ENCODE data around the gene MGMT.

MGMT gene

DNA sequence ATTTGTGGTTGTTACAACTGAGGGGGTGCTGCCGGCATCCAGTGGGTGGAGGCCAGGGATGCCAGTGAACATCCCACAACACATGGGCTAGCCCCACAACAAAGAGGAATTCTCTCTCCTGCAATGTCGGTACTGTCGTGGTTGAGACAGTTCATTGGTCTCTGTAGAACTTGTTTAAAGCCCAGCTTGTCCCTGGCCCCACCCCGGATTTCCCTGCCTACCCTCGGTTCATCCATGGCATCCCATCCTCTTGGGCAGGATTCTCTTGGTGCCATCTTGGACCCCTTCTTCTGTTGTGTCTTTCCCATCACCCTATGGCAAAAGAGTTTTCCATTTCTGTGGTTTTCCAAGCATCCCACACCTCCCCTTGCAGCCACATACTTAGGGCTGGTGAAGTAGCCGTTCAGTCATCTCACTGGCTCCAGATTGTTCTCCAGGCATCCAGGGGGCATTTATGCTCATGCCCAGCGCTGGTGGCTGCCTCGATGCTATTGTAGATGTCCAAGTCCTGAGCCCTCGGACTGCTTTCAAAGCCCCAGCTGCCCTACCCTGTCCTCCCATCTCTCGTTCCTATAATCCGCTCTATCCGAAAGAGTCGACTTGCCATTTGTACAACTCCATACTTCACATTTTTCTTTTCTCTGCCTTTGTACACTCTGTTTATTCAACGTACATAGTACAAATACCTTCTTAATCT is 39.2 kb downstream of the MGMT start:
- Histone ChIP-seq H3K79me2 (ENCODE audit: control insufficient read depth, insufficient read depth, low read length, unreplicated experiment) (no peaks in the 10 kb centered on the region), H3K36me3 (ENCODE audit: insufficient read depth, low read length) (no peaks in the 10 kb centered on the region), H3K27ac (ENCODE audit: low read depth, low read length) (no peak overlapping the region), H3K4me3 (ENCODE audit: low read depth, low read length) (no peak overlapping the region), H3K4me1 (ENCODE audit: control insufficient read depth, insufficient read depth, low read length, unreplicated experiment) (no peaks in the 10 kb centered on the region), H3K27me3 (ENCODE audit: insufficient read depth, low read length) (no peaks in the 10 kb centered on the region), H2AFZ (ENCODE audit: low read length, unreplicated experiment) (no peak overlapping the region)

DNA sequence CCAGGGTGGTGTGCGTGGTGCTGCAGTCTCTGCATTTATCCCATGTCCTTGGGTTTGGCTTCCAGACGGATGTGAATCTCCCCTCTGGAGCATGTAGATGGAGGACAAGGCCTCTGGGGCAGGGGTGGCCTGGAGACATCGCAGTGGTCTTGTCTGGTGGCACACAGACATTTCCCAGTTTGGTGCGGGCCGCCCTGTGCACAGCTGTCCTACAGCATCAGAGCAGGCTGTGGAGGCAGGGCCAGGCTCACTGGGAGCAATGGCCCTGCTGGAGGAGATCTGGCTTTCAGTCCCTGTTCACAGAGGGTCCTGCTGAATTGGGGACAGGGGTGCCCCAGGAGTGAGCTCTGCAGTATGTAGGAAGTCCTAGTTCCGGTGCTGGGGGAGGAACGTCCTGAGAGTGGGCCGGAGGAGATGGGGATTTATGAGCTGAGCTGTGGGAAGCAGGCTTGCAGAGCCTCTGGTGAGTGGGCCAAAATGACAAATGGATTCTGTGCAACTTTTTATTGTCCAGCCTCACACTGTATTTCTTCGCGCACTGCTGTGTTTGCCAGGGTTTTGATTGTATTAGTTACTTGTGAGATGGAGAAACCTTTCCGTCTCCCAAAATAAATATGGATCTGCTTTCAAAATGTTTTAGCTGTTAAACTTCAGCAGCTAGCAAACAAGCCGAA is 40.3 kb downstream of the MGMT start:
- Histone ChIP-seq H3K79me2 (ENCODE audit: control insufficient read depth, insufficient read depth, low read length, unreplicated experiment) (no peaks in the 10 kb centered on the region), H3K36me3 (ENCODE audit: insufficient read depth, low read length) (no peaks in the 10 kb centered on the region), H3K27ac (ENCODE audit: low read depth, low read length) (no peak overlapping the region), H2AFZ (ENCODE audit: low read length, unreplicated experiment) (no peak overlapping the region), H3K4me1 (ENCODE audit: control insufficient read depth, insufficient read depth, low read length, unreplicated experiment) (no peaks in the 10 kb centered on the region), H3K27me3 (ENCODE audit: insufficient read depth, low read length) (no peaks in the 10 kb centered on the region), H3K4me3 (ENCODE audit: low read depth, low read length) (no peak overlapping the region)

DNA sequence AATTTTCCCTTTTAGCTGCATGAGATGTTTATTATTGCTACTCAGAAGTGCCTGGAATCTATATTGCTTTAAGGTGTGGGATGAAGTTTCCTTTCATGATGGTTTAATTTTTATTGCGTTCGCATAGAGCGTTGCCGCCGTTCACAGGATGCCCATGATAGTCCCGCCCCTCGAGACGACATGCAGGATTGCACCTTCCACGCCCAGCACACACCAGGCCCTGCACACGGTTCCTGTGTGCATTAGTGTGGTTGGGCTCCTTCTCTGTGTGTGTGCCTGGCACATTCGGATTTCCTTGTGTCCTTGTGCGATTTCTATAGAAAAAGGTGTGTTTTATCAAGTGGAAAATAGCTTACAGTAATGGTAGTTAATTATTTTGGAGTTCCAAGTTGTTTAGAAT is 42.1 kb downstream of the MGMT start:
- H3K79me2 ChIP-seq (ENCODE audit: control insufficient read depth, insufficient read depth, low read length, unreplicated experiment) = no peaks in the 10 kb centered on the region
- H3K36me3 ChIP-seq (ENCODE audit: insufficient read depth, low read length) = no peaks in the 10 kb centered on the region
- no peak overlapping the region for H2AFZ ChIP-seq (ENCODE audit: low read length, unreplicated experiment)
- no peak overlapping the region for H3K4me3 ChIP-seq (ENCODE audit: low read depth, low read length)
- H3K27me3 ChIP-seq (ENCODE audit: insufficient read depth, low read length) = no peaks in the 10 kb centered on the region
- H3K4me1 ChIP-seq (ENCODE audit: control insufficient read depth, insufficient read depth, low read length, unreplicated experiment) = no peaks in the 10 kb centered on the region
- no peak overlapping the region for H3K27ac ChIP-seq (ENCODE audit: low read depth, low read length)

DNA sequence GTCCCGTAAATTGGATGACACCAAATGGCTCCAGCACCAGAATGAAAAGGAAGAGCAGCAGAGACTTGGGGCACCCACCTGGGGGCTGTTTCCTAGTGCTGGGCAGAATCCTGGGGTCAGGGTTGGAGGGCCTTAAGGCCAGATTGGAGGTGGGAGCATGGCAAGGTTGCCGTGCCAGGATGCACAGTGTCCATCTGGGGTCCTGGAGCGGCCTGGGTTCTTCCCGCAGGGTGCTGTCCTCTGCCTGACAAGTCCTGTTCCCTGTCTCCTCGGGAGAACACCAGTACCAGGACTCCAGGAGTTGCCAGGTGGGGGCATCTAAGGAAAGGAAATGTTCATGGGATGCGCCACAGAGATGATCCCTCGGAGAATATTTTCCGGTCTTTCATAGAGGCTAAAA is 42.8 kb downstream of the MGMT start:
- Histone ChIP-seq H2AFZ (ENCODE audit: low read length, unreplicated experiment) (no peak overlapping the region), H3K79me2 (ENCODE audit: control insufficient read depth, insufficient read depth, low read length, unreplicated experiment) (no peaks in the 10 kb centered on the region), H3K27ac (ENCODE audit: low read depth, low read length) (no peak overlapping the region), H3K4me3 (ENCODE audit: low read depth, low read length) (no peak overlapping the region), H3K4me1 (ENCODE audit: control insufficient read depth, insufficient read depth, low read length, unreplicated experiment) (no peaks in the 10 kb centered on the region), H3K27me3 (ENCODE audit: insufficient read depth, low read length) (no peaks in the 10 kb centered on the region), H3K36me3 (ENCODE audit: insufficient read depth, low read length) (no peaks in the 10 kb centered on the region)

DNA sequence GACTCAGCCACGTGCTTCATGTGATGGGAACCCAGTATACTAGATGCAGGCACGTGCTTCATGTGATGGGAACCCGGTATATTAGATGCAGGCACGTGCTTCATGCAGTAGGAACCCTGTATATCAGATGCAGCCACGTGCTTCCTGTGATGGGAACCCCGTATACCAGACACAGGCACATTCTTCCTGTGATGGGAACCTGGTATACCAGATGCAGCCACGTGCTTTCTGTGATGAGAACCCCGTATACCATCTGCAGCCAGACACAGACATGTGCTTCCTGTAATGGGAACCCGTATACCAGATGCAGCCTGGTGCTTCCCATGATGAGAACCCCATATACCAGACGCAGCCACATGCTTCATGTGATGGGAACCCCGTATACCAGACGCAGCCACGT is 44.0 kb downstream of the MGMT start:
- H3K27me3 ChIP-seq (ENCODE audit: insufficient read depth, low read length) = no peaks in the 10 kb centered on the region
- H3K4me3 ChIP-seq (ENCODE audit: low read depth, low read length) = no peak overlapping the region
- no peaks in the 10 kb centered on the region for H3K79me2 ChIP-seq (ENCODE audit: control insufficient read depth, insufficient read depth, low read length, unreplicated experiment)
- no peaks in the 10 kb centered on the region for H3K36me3 ChIP-seq (ENCODE audit: insufficient read depth, low read length)
- no peaks in the 10 kb centered on the region for H3K4me1 ChIP-seq (ENCODE audit: control insufficient read depth, insufficient read depth, low read length, unreplicated experiment)
- no peak overlapping the region for H3K27ac ChIP-seq (ENCODE audit: low read depth, low read length)
- H2AFZ ChIP-seq (ENCODE audit: low read length, unreplicated experiment) = no peak overlapping the region

DNA sequence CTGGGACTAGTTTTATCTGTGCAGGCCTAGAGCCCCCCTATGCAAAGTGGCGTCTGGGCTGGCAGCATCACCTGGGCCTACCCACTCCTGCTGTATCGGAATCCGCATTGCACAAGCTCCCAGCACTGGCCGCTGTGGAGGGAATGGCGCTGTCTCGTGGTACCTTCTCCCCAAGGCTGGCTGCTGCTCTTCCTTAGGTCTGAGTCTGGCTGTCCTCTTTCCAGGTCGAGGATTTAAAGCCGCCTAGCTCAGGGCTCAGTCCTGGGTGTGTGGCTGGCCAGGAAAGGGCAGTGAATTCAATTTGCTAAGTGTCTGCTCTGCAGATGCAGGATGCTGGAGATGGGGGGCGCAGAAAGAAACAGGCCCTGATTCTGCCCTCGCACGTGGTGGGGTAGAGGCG is 44.7 kb downstream of the MGMT start:
- Histone ChIP-seq H3K79me2 (ENCODE audit: control insufficient read depth, insufficient read depth, low read length, unreplicated experiment) (no peaks in the 10 kb centered on the region), H3K27me3 (ENCODE audit: insufficient read depth, low read length) (no peaks in the 10 kb centered on the region), H3K36me3 (ENCODE audit: insufficient read depth, low read length) (no peaks in the 10 kb centered on the region), H3K4me1 (ENCODE audit: control insufficient read depth, insufficient read depth, low read length, unreplicated experiment) (no peaks in the 10 kb centered on the region), H2AFZ (ENCODE audit: low read length, unreplicated experiment) (no peak overlapping the region), H3K27ac (ENCODE audit: low read depth, low read length) (no peak overlapping the region), H3K4me3 (ENCODE audit: low read depth, low read length) (no peak overlapping the region)

DNA sequence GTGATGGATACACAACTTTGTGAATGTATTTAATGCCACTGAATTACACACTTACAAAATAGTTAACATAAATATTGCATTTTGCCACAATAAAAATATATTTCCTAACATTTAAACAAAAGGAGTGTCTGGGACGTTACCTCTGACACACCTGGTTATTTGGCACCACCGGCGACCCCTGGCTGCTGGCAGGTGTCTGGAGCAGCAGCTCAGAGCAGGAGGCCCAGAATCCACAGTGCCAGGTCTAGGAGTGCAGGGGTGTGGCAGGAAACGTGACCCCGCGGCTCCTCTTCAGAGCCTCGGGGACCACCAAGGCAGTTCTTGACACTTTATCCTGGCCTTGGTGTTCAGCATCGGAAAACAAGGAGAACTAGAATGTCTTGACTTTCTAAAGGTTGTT is 46.3 kb downstream of the MGMT start:
- H2AFZ ChIP-seq (ENCODE audit: low read length, unreplicated experiment) = no peak overlapping the region
- no peaks in the 10 kb centered on the region for H3K27me3 ChIP-seq (ENCODE audit: insufficient read depth, low read length)
- no peaks in the 10 kb centered on the region for H3K79me2 ChIP-seq (ENCODE audit: control insufficient read depth, insufficient read depth, low read length, unreplicated experiment)
- no peak overlapping the region for H3K27ac ChIP-seq (ENCODE audit: low read depth, low read length)
- no peak overlapping the region for H3K4me3 ChIP-seq (ENCODE audit: low read depth, low read length)
- H3K4me1 ChIP-seq (ENCODE audit: control insufficient read depth, insufficient read depth, low read length, unreplicated experiment) = no peaks in the 10 kb centered on the region
- H3K36me3 ChIP-seq (ENCODE audit: insufficient read depth, low read length) = no peaks in the 10 kb centered on the region

DNA sequence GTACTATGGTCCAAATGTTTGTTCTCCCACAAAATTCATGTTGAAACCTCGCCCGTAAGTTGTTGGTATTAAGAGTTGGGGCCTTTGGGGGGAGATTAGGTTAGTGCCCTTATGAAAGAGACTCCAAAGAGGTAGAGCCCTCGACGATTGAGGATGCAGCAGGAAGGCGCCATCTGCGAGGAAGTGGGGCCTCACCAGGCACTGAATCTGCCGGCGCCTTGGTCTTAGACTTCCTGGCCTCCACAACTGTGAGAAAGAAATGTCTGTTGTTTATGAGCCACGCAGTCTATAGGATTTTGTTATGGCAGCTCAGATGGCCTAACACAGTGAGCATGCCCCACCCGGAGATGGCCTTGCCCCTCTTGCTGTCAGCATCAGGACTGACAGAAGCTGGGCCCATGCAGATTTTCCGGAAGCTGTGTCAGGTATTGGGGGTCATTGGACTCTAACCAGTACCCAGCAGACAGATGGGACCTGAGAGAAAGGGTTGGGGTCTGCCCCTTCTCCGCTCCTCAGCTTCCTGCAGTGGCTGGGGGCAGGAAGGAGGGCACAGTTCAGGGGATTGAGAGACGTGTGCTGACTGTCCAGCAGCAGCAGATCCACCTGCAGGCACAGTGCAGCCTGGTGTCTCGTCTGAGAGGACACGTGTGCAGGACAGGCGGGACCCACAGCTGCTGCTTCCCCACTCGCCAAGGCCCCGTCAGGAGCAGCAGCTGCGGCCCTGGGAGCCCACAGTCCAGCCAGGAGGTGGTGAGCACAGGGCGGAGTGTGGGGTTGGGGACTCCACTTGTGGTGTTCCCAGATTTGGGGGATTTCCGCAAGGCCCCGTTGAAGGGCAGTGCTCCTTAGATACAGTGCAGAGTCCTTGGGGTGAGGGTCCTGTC is 47.8 kb downstream of the MGMT start:
- H3K79me2 ChIP-seq (ENCODE audit: control insufficient read depth, insufficient read depth, low read length, unreplicated experiment) = no peaks in the 10 kb centered on the region
- H2AFZ ChIP-seq (ENCODE audit: low read length, unreplicated experiment) = no peak overlapping the region
- no peaks in the 10 kb centered on the region for H3K4me1 ChIP-seq (ENCODE audit: control insufficient read depth, insufficient read depth, low read length, unreplicated experiment)
- H3K36me3 ChIP-seq (ENCODE audit: insufficient read depth, low read length) = no peaks in the 10 kb centered on the region
- no peak overlapping the region for H3K27ac ChIP-seq (ENCODE audit: low read depth, low read length)
- H3K27me3 ChIP-seq (ENCODE audit: insufficient read depth, low read length) = no peaks in the 10 kb centered on the region
- H3K4me3 ChIP-seq (ENCODE audit: low read depth, low read length) = no peak overlapping the region

DNA sequence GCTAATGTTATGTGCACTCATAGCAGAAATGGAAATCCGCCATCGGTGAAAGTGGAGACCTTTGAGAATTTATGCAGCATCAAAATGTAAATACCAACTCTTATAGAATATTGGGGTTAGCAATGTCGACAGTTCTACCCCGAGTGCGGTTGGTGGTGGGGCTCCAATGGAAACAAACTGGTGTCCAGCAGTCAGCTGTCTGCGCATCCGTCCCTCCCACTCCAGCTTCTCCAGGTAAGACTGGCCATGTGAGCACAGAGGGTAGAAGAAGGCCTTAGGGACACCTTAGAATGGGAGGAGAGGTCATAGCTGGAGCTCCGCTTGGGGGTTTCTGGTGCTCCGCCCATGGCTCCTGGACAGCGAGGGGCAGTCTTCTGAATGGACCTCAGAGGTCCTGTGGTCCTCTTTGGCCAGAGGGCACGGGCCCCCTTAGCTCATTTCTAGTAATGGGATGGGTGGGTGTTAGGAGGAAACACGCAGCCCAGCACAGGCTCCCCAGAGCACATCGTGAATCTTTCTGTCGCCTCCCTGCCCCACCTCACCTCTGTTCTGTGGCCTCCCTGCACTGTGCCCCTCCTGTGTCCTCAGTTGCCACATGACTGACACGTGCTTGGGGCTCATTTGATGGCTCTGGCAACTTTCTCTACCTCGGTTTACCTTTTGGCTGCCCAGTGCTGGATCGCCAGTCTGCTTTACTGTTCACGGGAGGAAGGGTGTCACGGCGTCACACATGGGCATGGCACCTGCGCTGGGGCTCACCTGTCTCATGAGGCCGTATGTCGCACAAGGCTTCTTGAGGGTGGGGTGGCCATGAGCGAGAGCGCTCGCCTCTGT is 50.0 kb downstream of the MGMT start:
- Histone ChIP-seq H3K27ac (ENCODE audit: low read depth, low read length) (no peak overlapping the region), H3K36me3 (ENCODE audit: insufficient read depth, low read length) (no peaks in the 10 kb centered on the region), H3K4me3 (ENCODE audit: low read depth, low read length) (no peak overlapping the region), H3K4me1 (ENCODE audit: control insufficient read depth, insufficient read depth, low read length, unreplicated experiment) (no peaks in the 10 kb centered on the region), H3K79me2 (ENCODE audit: control insufficient read depth, insufficient read depth, low read length, unreplicated experiment) (no peaks in the 10 kb centered on the region), H2AFZ (ENCODE audit: low read length, unreplicated experiment) (no peak overlapping the region), H3K27me3 (ENCODE audit: insufficient read depth, low read length) (no peaks in the 10 kb centered on the region)

DNA sequence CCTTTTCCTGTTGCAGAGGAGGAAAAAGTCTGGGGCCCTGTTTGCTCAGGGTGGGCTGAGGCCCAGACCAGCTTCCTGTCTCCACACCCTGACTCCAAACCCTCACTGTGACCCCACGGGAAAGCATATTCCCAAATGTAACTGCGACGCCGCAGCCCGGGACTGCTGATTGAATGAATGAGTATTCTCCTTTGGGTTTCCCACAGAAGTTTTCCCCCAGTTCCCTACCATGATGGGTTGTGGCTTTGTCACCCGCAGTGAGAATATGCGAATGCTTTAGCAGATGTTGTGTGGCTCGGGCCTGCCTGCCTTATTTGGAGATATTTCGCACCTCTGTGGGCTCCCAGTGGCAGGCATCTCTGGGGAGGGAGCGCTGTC is 50.6 kb downstream of the MGMT start:
- H3K27ac ChIP-seq (ENCODE audit: low read depth, low read length) = no peak overlapping the region
- no peak overlapping the region for H3K4me3 ChIP-seq (ENCODE audit: low read depth, low read length)
- H3K79me2 ChIP-seq (ENCODE audit: control insufficient read depth, insufficient read depth, low read length, unreplicated experiment) = no peaks in the 10 kb centered on the region
- H3K36me3 ChIP-seq (ENCODE audit: insufficient read depth, low read length) = no peaks in the 10 kb centered on the region
- no peaks in the 10 kb centered on the region for H3K4me1 ChIP-seq (ENCODE audit: control insufficient read depth, insufficient read depth, low read length, unreplicated experiment)
- no peak overlapping the region for H2AFZ ChIP-seq (ENCODE audit: low read length, unreplicated experiment)
- no peaks in the 10 kb centered on the region for H3K27me3 ChIP-seq (ENCODE audit: insufficient read depth, low read length)

Measured in ACC112 (cell line).